B cell (primary cell): ENCODE measurements around the gene PTTG2. TPM values are rescaled to one million over a fixed set of nuclear protein-coding genes. Genes with fewer than 3 reads are reported as not detected.

Experiments
- ATAC-seq: fragments of 200-7000 bp; cut with Tn5 transposase; one replicate; pipeline ENCODE4 v1.10.0; 2021; ENCODE audit warnings: low read depth, mild to moderate bottlenecking, moderate number of reproducible peaks, moderate library complexity
- CTCF ChIA-PET: fragments of 350-600 bp; sonication (Branson Sonifier 250); formaldehyde crosslinking; loops from one replicate; lab custom pipeline; 2021; ENCODE audit warnings: antibody characterized with exemption, inconsistent platforms; lab: Charles Lee
- POLR2A ChIA-PET: fragments of 350-600 bp; sonication (Branson Sonifier 250); formaldehyde crosslinking; loops from one replicate; lab custom pipeline; 2021; ENCODE audit warnings: antibody characterized with exemption; lab: Charles Lee
- DNase-seq: peaks from one replicate; pipeline ENCODE4 v3.0.0; 2013
- H2AFZ ChIP-seq: 2 replicates; pipeline ENCODE4 v1.6.1; 2012; ENCODE audit warnings: mild to moderate bottlenecking, low read depth, low read length; ENCODE audit not compliant: insufficient read depth, poor library complexity, severe bottlenecking
- H3K27ac ChIP-seq, 2 donors: 1 replicate in 1 of 2; 2 replicates in 1 of 2; pipeline ENCODE4 v1.5.1; 2012 to 2013; ENCODE audit warnings: low read length in 2 of 2, mild to moderate bottlenecking in 2 of 2, moderate library complexity in 1 of 2
- H3K27me3 ChIP-seq, 4 experiments: fragments of 200-600 bp in 1 of 4; sonication (generic) in 1 of 4; replicated peaks in 1 of 4; 1 replicate in 2 of 4; 2 replicates in 2 of 4; pipeline versions ENCODE4 v1.6.1 to v1.7.0; 2013 to 2016; ENCODE audit warnings: low read length in 3 of 4, mild to moderate bottlenecking in 2 of 4, mixed read lengths in 1 of 4, moderate library complexity in 1 of 4; ENCODE audit not compliant: insufficient read depth in 4 of 4, control insufficient read depth in 3 of 4; ENCODE audit errors: control extremely low read depth in 1 of 4
- H3K36me3 ChIP-seq, 2 experiments: replicated peaks in 1 of 2; 1 replicate in 1 of 2; 2 replicates in 1 of 2; pipeline versions ENCODE4 v1.6.1 to v1.7.1; 2013; ENCODE audit warnings: low read length in 1 of 2; ENCODE audit not compliant: insufficient read depth in 2 of 2, control insufficient read depth in 1 of 2; ENCODE audit errors: control extremely low read depth in 1 of 2, extremely low read depth in 1 of 2
- H3K4me1 ChIP-seq, 2 donors: fragments of 200-600 bp in 1 of 2; sonication (generic) in 1 of 2; 1 replicate in 1 of 2; 2 replicates in 1 of 2; pipeline versions ENCODE4 v1.5.1 to v1.6.1; 2013 to 2017; ENCODE audit warnings: low read length in 2 of 2; ENCODE audit not compliant: control insufficient read depth in 2 of 2, insufficient read depth in 2 of 2
- H3K4me2 ChIP-seq: replicated peaks from 2 replicates; pipeline ENCODE3; 2012; ENCODE audit warnings: mild to moderate bottlenecking, low read depth, low read length; ENCODE audit not compliant: poor library complexity, severe bottlenecking
- H3K4me3 ChIP-seq, 5 experiments: fragments of 200-600 bp in 1 of 5; sonication (generic) in 1 of 5; 1 replicate in 3 of 5; 2 replicates in 2 of 5; pipeline versions ENCODE4 v1.5.1 to v1.7.0; 2011 to 2016; ENCODE audit warnings: low read length in 4 of 5, mild to moderate bottlenecking in 4 of 5, low read depth in 2 of 5, control low read depth in 1 of 5, moderate library complexity in 1 of 5; ENCODE audit not compliant: insufficient read depth in 1 of 5; ENCODE audit errors: control extremely low read depth in 1 of 5, extremely low read depth in 1 of 5
- H3K79me2 ChIP-seq: fragments of 200-600 bp; sonication (generic); one replicate; pipeline ENCODE4 v1.6.0; 2016; ENCODE audit warnings: low read length; ENCODE audit not compliant: control insufficient read depth, insufficient read depth
- H3K9ac ChIP-seq: fragments of 200-600 bp; sonication (generic); 2 replicates; pipeline ENCODE4 v1.6.1; 2017; ENCODE audit warnings: mild to moderate bottlenecking, low read length, moderate library complexity
- H3K9me3 ChIP-seq, 3 donors: one replicate each; pipeline versions ENCODE4 v1.6.1 to v1.7.1; 2013; ENCODE audit warnings: low read length in 2 of 3; ENCODE audit not compliant: control insufficient read depth in 2 of 3, insufficient read depth in 1 of 3; ENCODE audit errors: control extremely low read depth in 1 of 3
- H4K20me1 ChIP-seq: 2 replicates; pipeline ENCODE4 v1.6.0; 2012; ENCODE audit warnings: mild to moderate bottlenecking, low read length; ENCODE audit not compliant: insufficient read depth, control insufficient read depth, poor library complexity, severe bottlenecking
- H3K27ac Mint-ChIP-seq: one replicate; pipeline ENCODE4 v1.8.0; 2021; ENCODE audit warnings: mixed read lengths
- H3K27me3 Mint-ChIP-seq: one replicate; pipeline ENCODE4 v1.8.0; 2021; ENCODE audit warnings: mixed read lengths
- H3K4me1 Mint-ChIP-seq: one replicate; pipeline ENCODE4 v1.8.0; 2021; ENCODE audit warnings: mixed read lengths
- H3K4me3 Mint-ChIP-seq: one replicate; pipeline ENCODE4 v1.8.0; 2021; ENCODE audit warnings: mixed read lengths
- H3K9me3 Mint-ChIP-seq: one replicate; pipeline ENCODE4 v1.8.0; 2022; ENCODE audit warnings: mixed read lengths; ENCODE audit not compliant: insufficient read depth
- CTCF ChIP-seq: fragments of 200-600 bp; IDR thresholded peaks from one replicate; pipeline ENCODE4 v1.8.0; 2022; ENCODE audit warnings: antibody characterized with exemption, mild to moderate bottlenecking
- EZH2 ChIP-seq: IDR thresholded peaks from 2 replicates; pipeline ENCODE4 v1.6.1; 2012; ENCODE audit warnings: borderline replicate concordance, low read depth, mild to moderate bottlenecking, moderate library complexity, low read length; ENCODE audit not compliant: insufficient read depth, poor library complexity, severe bottlenecking
- WGBS: methylation state at CpG from one replicate; pipeline ENCODE4 v1.1.5; 2013; ENCODE audit warnings: missing lambda C conversion rate; ENCODE audit not compliant: insufficient coverage; 5-methylcytosine and 5-hydroxymethylcytosine counted together
- intact Hi-C: fragments of 100-400 bp; cut with micrococcal nuclease; formaldehyde crosslinking; loops from one replicate; pipeline ENCODE4 v1.10.0; 2022
- polyA plus RNA-seq: library from polyadenylated mRNA; depleted of rRNA; stranded (reverse); fragments of >200 nt; gene quantifications from 2 replicates; pipeline ENCODE4 v1.2.3, GENCODE V29; 2012
- total RNA-seq, 2 donors: library from RNA; stranded (reverse); fragments of 120-200 nt in 1 of 2; gene quantifications; 1 replicate in 1 of 2; 2 replicates in 1 of 2; pipeline versions ENCODE4 v1.2.3 to v1.2.4, GENCODE V29; 2013 to 2022

PTTG2 gene
- total and polyA plus RNA-seq, 2 donors (not counting 1 experiment from before 2014, with no cell fraction given), result 1.9 to 2.8 TPM

- no peaks in the 10 kb centered on the region for H3K27me3 ChIP-seq
- DNase-seq, result no peak
- no peaks in the 10 kb centered on the region for H3K4me1 ChIP-seq
- no peak overlapping the region for H3K27ac ChIP-seq
- H3K9ac ChIP-seq, result no peak overlapping the region
- CTCF ChIA-PET, result no interaction called here
- Mint-ChIP-seq H3K4me3 (no peak overlapping the region), H3K27me3 (no peaks in the 10 kb centered on the region), H3K27ac (no peak overlapping the region), H3K9me3 (no peaks in the 10 kb centered on the region), H3K4me1 (no peaks in the 10 kb centered on the region)
- 98% methylated on average over 7 of the region's 12 CpGs for WGBS
- no peaks in the 10 kb centered on the region for H3K9me3 ChIP-seq
- H4K20me1 ChIP-seq, result peaks cover 56% of the 10 kb centered on the region
- POLR2A ChIA-PET, result no interaction called here
- TF ChIP-seq CTCF (no peak), EZH2 (no peak)
- intact Hi-C loops, result no loop called here
- H3K4me3 ChIP-seq, result no peak overlapping the region
- no peak for ATAC-seq
- H2AFZ ChIP-seq, result no peak overlapping the region
- no peak overlapping the region for H3K4me2 ChIP-seq
- H3K36me3 ChIP-seq, result peaks cover 1 to 19% of the 10 kb centered on the region in 2 experiments
- H3K79me2 ChIP-seq, result peaks cover 76% of the 10 kb centered on the region
Observed at GRCh38 chr4:37928426-37929416, 31.5 kb upstream of the PTTG2 start.

- peaks cover 51% of the 10 kb centered on the region for H4K20me1 ChIP-seq
- no peak overlapping the region for H3K27ac ChIP-seq
- Mint-ChIP-seq H3K27ac (no peak overlapping the region), H3K4me3 (no peak overlapping the region), H3K27me3 (no peaks in the 10 kb centered on the region), H3K9me3 (no peaks in the 10 kb centered on the region), H3K4me1 (no peaks in the 10 kb centered on the region)
- ChIA-PET POLR2A (no interaction called here), CTCF (no interaction called here)
- H3K4me1 ChIP-seq, result no peaks in the 10 kb centered on the region
- peaks cover 4 to 23% of the 10 kb centered on the region in 2 experiments for H3K36me3 ChIP-seq
- TF ChIP-seq CTCF (no peak), EZH2 (no peak)
- intact Hi-C loops, result no loop called here
- WGBS, result 98% methylated on average over 8 of the region's 8 CpGs
- no peak overlapping the region for H3K4me2 ChIP-seq
- no peaks in the 10 kb centered on the region for H3K27me3 ChIP-seq
- peaks cover 87% of the 10 kb centered on the region for H3K79me2 ChIP-seq
- H3K4me3 ChIP-seq, result no peak overlapping the region
- ATAC-seq, result no peak
- no peak overlapping the region for H3K9ac ChIP-seq
- no peak for DNase-seq
- H2AFZ ChIP-seq, result no peak overlapping the region
- peaks cover 0 to 7% (median 0%) of the 10 kb centered on the region in 3 donors for H3K9me3 ChIP-seq
Observed at GRCh38 chr4:37934096-37934495, 26.1 kb upstream of the PTTG2 start.
